AG04449 (cell line): Measurements from ENCODE around the gene ADO.

Source experiments
- CTCF ChIA-PET: fragments of 350-600 bp; formaldehyde crosslinking; extraction: SDS; loops from one replicate; lab custom pipeline; 2021; ENCODE audit warnings: antibody characterized with exemption; lab: Yijun Ruan, JAX
- POLR2A ChIA-PET: fragments of 400-600, 350-600 bp; formaldehyde crosslinking; extraction: SDS; loops from one replicate; lab custom pipeline; 2020; ENCODE audit warnings: antibody characterized with exemption, inconsistent platforms; lab: Yijun Ruan, JAX
- DNase-seq: peaks from one replicate; pipeline ENCODE4 v3.0.0-alpha.2; 2010; ENCODE audit warnings: low read depth, low spot score
- H3K4me3 ChIP-seq: 2 replicates; pipeline ENCODE4 v1.5.1; 2011; ENCODE audit warnings: low read depth, mild to moderate bottlenecking, control low read depth, low read length
- CTCF ChIP-seq: IDR thresholded peaks from one replicate; pipeline ENCODE4 v1.5.1; 2011; ENCODE audit warnings: mild to moderate bottlenecking, moderate library complexity, low read length, control low read depth, inconsistent platforms; ENCODE audit not compliant: insufficient read depth; ENCODE audit errors: missing control alignments

ADO gene

GRCh38 chr10:62804356-62805230, at the start of gene ADO:
ADO (plus strand) TSS chr10:62804720; CDS start chr10:62805060, 340 bp downstream.
- peak within 1 kb of the TSS; percentile 92 for H3K4me3 ChIP-seq
- CTCF ChIA-PET, result interaction anchor here (0.7 to 3.2 kb wide), 7 partner anchors 10 to 366 kb away, joined by 3 to 15 read pairs (median 4); no protein-coding TSS in a partner anchor
- TF ChIP-seq CTCF, result no peak
- peak; percentile 10 for DNase-seq
- POLR2A ChIA-PET, result interaction anchor here (0.8 to 1.3 kb wide), 5 partner anchors 12 to 227 kb away, joined by 3 to 5 read pairs (median 4); partner anchors contain the start of gene EGR2

GRCh38 chr10:62754963-62755362, 49.6 kb upstream of the ADO start:
- H3K4me3 ChIP-seq, result no peak overlapping the region
- POLR2A ChIA-PET, result no interaction called here
- TF ChIP-seq CTCF, result no peak
- no peak for DNase-seq
- CTCF ChIA-PET, result no interaction called here

GRCh38 chr10:62755662-62756653, 48.6 kb upstream of the ADO start:
- TF ChIP-seq CTCF, result no peak
- no peak for DNase-seq
- ChIA-PET CTCF (no interaction called here), POLR2A (no interaction called here)
- no peak overlapping the region for H3K4me3 ChIP-seq

- no peak for TF ChIP-seq CTCF
- no peak overlapping the region for H3K4me3 ChIP-seq
- CTCF ChIA-PET, result no interaction called here
- POLR2A ChIA-PET, result no interaction called here
- no peak for DNase-seq
Measured at GRCh38 chr10:62759599-62760175, 44.8 kb upstream of the ADO start.

GRCh38 chr10:62760401-62760800, 44.1 kb upstream of the ADO start:
- DNase-seq, result no peak
- CTCF ChIA-PET, result interaction anchor here (1.6 kb wide), 1 partner anchor 8 kb away, joined by 3 read pairs; no protein-coding TSS in a partner anchor
- no peak overlapping the region for H3K4me3 ChIP-seq
- TF ChIP-seq CTCF, result no peak
- POLR2A ChIA-PET, result no interaction called here
